ENCODE data around the gene VSTM2L. TPM values are rescaled to one million over a fixed set of nuclear protein-coding genes. Genes with fewer than 3 reads are reported as not detected.

VSTM2L gene
- total RNA-seq, 1 donor from 2014 or later, result 14.1 TPM

DNA sequence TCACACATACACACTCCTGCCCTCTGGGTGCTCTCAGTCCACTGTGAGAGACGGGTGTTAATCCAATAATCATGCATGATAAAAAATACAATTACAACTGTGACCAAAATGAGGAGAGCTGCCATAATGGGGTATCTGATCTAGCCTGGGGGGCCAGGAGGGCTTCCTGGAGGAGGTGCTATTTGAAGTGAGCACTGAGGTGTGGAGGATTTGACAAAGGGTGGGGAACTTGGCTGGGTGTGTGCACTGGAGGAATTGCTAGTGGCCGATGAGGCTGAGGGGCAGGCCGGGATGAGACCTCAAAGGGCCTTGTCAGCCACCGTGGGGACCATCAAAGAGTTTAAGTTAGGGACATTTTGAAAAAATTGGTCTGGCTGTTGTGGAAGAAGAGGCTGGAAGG lies 34.8 kb downstream of the VSTM2L start:
- Histone ChIP-seq H3K9me3 (no peaks in the 10 kb centered on the region), H3K4me1 (no peaks in the 10 kb centered on the region), H3K27ac (no peak overlapping the region), H3K4me3 (no peak overlapping the region), H3K27me3 (ENCODE audit: low read depth) (no peaks in the 10 kb centered on the region), H3K36me3 (no peaks in the 10 kb centered on the region)
- TF ChIP-seq, protein P1, sequence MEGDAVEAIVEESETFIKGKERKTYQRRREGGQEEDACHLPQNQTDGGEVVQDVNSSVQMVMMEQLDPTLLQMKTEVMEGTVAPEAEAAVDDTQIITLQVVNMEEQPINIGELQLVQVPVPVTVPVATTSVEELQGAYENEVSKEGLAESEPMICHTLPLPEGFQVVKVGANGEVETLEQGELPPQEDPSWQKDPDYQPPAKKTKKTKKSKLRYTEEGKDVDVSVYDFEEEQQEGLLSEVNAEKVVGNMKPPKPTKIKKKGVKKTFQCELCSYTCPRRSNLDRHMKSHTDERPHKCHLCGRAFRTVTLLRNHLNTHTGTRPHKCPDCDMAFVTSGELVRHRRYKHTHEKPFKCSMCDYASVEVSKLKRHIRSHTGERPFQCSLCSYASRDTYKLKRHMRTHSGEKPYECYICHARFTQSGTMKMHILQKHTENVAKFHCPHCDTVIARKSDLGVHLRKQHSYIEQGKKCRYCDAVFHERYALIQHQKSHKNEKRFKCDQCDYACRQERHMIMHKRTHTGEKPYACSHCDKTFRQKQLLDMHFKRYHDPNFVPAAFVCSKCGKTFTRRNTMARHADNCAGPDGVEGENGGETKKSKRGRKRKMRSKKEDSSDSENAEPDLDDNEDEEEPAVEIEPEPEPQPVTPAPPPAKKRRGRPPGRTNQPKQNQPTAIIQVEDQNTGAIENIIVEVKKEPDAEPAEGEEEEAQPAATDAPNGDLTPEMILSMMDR (IDR thresholded peaks at IDR 0.05), result no peak
- DNase-seq (no peak), ATAC-seq (no peak)
- intact Hi-C loops (cut with DNase I), result no loop called here

DNA sequence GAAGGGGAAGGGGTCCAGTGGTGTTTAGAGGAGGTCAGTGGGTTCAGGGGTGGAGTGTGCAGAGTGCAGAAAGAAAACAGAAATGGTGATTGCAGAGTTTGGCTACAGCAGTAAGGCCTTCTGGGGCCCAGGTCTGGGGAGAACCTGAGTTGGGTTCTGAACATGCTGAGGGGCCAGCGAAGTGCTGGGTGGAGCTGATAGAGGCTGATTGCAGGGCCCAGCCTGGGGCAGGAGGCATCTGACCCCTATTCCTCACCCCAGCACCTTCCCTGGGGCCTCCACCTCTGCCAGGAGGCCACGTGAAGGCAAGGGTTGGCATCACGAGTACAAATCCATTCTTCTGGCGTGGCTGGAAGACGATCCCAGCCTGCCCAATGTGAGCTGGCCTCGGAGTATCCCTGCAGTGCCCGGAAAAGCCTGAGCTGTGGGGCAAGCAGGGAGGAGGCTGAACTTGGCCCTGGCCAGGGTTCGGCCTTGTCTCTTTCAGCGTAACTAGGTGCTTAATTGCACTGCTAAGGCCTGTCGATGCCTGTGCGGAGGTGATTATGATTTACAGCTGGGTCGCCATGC lies 35.3 kb downstream of the VSTM2L start:
- DNase-seq (no peak), ATAC-seq (no peak)
- intact Hi-C loops (cut with DNase I), result no loop called here
- Histone ChIP-seq H3K4me1 (no peaks in the 10 kb centered on the region), H3K4me3 (no peak overlapping the region), H3K36me3 (no peaks in the 10 kb centered on the region), H3K27ac (no peak overlapping the region), H3K9me3 (no peaks in the 10 kb centered on the region), H3K27me3 (ENCODE audit: low read depth) (no peaks in the 10 kb centered on the region)
- TF ChIP-seq, protein P1 (IDR thresholded peaks at IDR 0.05), result no peak

DNA sequence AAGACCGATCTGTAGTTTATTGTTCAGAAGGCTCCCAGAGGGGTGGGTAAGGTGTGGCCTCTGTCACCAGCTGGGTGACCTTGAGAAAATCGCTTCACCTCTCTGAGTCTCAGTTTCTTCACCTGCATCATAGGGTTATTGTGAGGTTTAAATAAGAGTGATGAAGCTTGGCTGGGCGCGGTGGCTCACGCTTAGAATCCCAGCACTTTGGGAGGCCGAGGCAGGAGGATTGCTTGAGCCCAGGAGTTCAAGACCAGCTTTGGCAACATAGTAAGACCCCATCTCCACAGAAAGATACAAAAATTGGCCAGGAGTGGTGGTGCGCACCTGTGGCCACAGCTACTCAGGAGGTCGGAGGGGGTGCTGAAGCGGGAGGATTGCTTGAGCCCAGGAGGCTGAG lies 36.0 kb downstream of the VSTM2L start:
- H3K4me1 ChIP-seq, result no peaks in the 10 kb centered on the region
- no peaks in the 10 kb centered on the region for H3K36me3 ChIP-seq
- no peaks in the 10 kb centered on the region for H3K27me3 ChIP-seq (ENCODE audit: low read depth)
- DNase-seq (no peak), ATAC-seq (no peak)
- TF ChIP-seq, protein P1 (IDR thresholded peaks at IDR 0.05), result no peak
- no peak overlapping the region for H3K4me3 ChIP-seq
- no peak overlapping the region for H3K27ac ChIP-seq
- no peaks in the 10 kb centered on the region for H3K9me3 ChIP-seq
- intact Hi-C loops (cut with DNase I), result no loop called here

DNA sequence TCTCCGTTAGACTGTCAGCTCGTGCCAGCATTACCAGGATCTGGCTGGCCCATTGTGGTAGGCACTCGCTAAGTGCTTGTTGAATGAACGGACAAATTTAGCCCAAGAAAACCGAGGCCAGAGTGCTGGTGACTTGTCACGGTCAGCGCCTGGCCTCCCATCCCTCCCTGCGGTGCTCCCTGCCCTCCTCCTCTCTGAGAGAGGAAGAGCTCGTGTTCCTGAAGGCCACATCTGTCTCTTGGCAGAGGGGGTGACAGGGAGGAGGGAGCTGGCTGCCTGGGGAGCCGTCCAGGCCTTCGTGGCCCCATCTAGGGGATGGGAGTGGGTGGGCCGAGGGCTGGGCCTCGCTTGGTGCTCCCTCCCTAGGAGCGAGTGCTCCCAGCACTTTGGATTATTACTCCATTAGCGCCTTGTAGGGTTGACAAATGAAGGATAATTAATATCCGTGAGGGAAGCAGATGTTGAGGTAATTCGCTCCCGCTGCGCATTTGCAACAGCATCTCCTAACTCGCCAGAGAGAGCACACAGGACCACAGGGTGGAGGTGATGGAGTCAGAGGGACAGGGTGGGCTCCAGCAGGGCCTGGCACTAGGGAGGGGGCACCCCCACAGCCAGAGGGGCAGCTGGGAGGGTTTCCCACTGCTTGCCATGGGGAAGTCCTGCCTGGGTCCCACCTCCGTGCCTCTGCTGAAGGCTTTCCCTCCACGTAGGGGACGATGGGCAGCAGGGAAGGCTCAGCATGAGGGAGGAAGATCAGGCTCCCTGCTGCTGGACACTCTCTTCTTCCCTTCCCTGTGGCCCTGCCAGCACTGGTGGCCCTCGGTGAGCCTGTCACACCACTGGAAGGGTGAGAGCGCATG lies 37.0 kb downstream of the VSTM2L start:
- intact Hi-C loops (cut with DNase I), result no loop called here
- Histone ChIP-seq H3K4me1 (no peaks in the 10 kb centered on the region), H3K27ac (no peak overlapping the region), H3K36me3 (no peaks in the 10 kb centered on the region), H3K27me3 (ENCODE audit: low read depth) (no peaks in the 10 kb centered on the region), H3K4me3 (no peak overlapping the region), H3K9me3 (no peaks in the 10 kb centered on the region)
- TF ChIP-seq, protein P1 (IDR thresholded peaks at IDR 0.05), result no peak
- no peak for DNase-seq
- ATAC-seq, result no peak

DNA sequence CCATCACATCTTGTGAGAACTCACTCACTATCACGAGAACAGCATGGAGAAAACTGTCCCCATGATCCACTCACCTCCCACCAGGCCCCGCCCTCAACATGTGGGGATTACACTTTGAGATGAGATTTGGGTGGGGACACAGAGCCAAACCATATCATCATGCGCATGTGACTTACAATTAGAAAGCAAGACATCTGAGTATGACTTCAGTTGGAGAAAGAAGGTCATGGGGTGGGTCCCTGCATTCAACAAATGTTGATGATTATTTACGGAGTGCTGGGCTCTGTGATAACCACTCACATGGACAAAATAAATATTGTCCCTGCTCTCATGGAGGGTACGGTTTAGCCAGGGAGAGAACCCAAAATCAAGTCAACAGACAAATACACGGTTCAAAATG lies 37.9 kb downstream of the VSTM2L start:
- no peak for DNase-seq
- H3K36me3 ChIP-seq, result no peaks in the 10 kb centered on the region
- TF ChIP-seq, protein P1 (IDR thresholded peaks at IDR 0.05), result no peak
- H3K9me3 ChIP-seq, result no peaks in the 10 kb centered on the region
- no peak overlapping the region for H3K4me3 ChIP-seq
- no peaks in the 10 kb centered on the region for H3K27me3 ChIP-seq (ENCODE audit: low read depth)
- intact Hi-C loops (cut with DNase I), result no loop called here
- H3K4me1 ChIP-seq, result no peaks in the 10 kb centered on the region
- no peak overlapping the region for H3K27ac ChIP-seq
- ATAC-seq, result no peak

Measured in lower lobe of right lung (tissue), 2 donors.